OCI-M2 (cell line): Measurements from ENCODE around the gene DOK6.

Experiments used
- DNase-seq: peaks from one replicate; lab custom pipeline; 2025; ENCODE audit not compliant: unreplicated experiment; lab: John Stamatoyannopoulos, UW

DOK6 gene

GRCh38 chr18:69677595-69677994 lies 276.9 kb downstream of the DOK6 start:
- no peak for DNase-seq

- DNase-seq: no peak
Measured at GRCh38 chr18:69680123-69680522, 279.4 kb downstream of the DOK6 start.

GRCh38 chr18:69683176-69683575 lies 282.5 kb downstream of the DOK6 start:
- no peak for DNase-seq

- no peak for DNase-seq
Measured at GRCh38 chr18:69684789-69685188, 284.1 kb downstream of the DOK6 start.

GRCh38 chr18:69686861-69687260 lies 286.2 kb downstream of the DOK6 start:
- no peak for DNase-seq

GRCh38 chr18:69689121-69689759 lies 288.6 kb downstream of the DOK6 start:
- DNase-seq: no peak

- no peak for DNase-seq
Measured at GRCh38 chr18:69691008-69691760, 290.5 kb downstream of the DOK6 start.

GRCh38 chr18:69697069-69697468 lies 296.4 kb downstream of the DOK6 start:
- no peak for DNase-seq

GRCh38 chr18:69697689-69698088 lies 297.0 kb downstream of the DOK6 start:
- DNase-seq: no peak

GRCh38 chr18:69701305-69701704 lies 300.6 kb downstream of the DOK6 start:
- DNase-seq: no peak

- DNase-seq: no peak
Measured at GRCh38 chr18:69703461-69703860, 302.8 kb downstream of the DOK6 start.

GRCh38 chr18:69705987-69706386 lies 305.3 kb downstream of the DOK6 start:
- DNase-seq: no peak

- no peak for DNase-seq
Measured at GRCh38 chr18:69708844-69709243, 308.2 kb downstream of the DOK6 start.

GRCh38 chr18:69715191-69715795 lies 314.6 kb downstream of the DOK6 start:
- DNase-seq: no peak

GRCh38 chr18:69717586-69717985 lies 316.9 kb downstream of the DOK6 start:
- DNase-seq: no peak

GRCh38 chr18:69718912-69719547 lies 318.3 kb downstream of the DOK6 start:
- DNase-seq: no peak

GRCh38 chr18:69720422-69720821 lies 319.7 kb downstream of the DOK6 start:
- DNase-seq: no peak

GRCh38 chr18:69723434-69723833 lies 322.7 kb downstream of the DOK6 start:
- DNase-seq: no peak

GRCh38 chr18:69725009-69725408 lies 324.3 kb downstream of the DOK6 start:
- DNase-seq: no peak

GRCh38 chr18:69725855-69726508 lies 325.3 kb downstream of the DOK6 start:
- no peak for DNase-seq

GRCh38 chr18:69727912-69728572 lies 327.4 kb downstream of the DOK6 start:
- DNase-seq: no peak
